A549 (cell line): ENCODE measurements around the gene SH2B3. TPM values are rescaled to one million over a fixed set of nuclear protein-coding genes. Genes with fewer than 3 reads are reported as not detected.
A peak's percentile ranks its signal among the peaks of the same experiment; 100 is the strongest.

ENCODE experiments used
- ATAC-seq, 2 experiments: fragments of 200-7000 bp in 1 of 2; fragments of >200 bp in 1 of 2; cut with Nextera tagmentation in 1 of 2; cut with Tn5 transposase in 1 of 2; 3 replicates each; pipeline versions ENCODE4 v1.8.0 to v1.9.1; 2018 to 2020; ENCODE audit warnings: mild to moderate bottlenecking in 1 of 2, moderate library complexity in 1 of 2
- CTCF ChIA-PET: fragments of 300-600 bp; sonication (Branson Sonifier 250); formaldehyde crosslinking; extraction: SDS; loops from one replicate; lab custom pipeline; 2021; ENCODE audit warnings: antibody characterized with exemption, inconsistent platforms; lab: Yijun Ruan, JAX
- POLR2A ChIA-PET: fragments of 350-600 bp; formaldehyde crosslinking; extraction: SDS; loops from one replicate; lab custom pipeline; 2021; ENCODE audit warnings: antibody characterized with exemption, inconsistent platforms; lab: Yijun Ruan, JAX
- DNase-seq, 2 experiments: peaks; one replicate each; pipeline versions ENCODE4 v3.0.0 to v3.0.0-alpha.2; 2011 to 2016; ENCODE audit warnings: low read depth in 1 of 2, low spot score in 1 of 2
- FAIRE-seq: peaks from 2 replicates; lab custom pipeline; 2011; peaks lifted over from hg19 to GRCh38; lab: Jason Lieb, UNC
- H3K27ac ChIP-seq, 2 experiments: fragments of >200 bp; sonication (Bioruptor Twin); formaldehyde crosslinking; 3 replicates each; pipeline ENCODE4 v1.5.1; 2016 to 2017
- H3K4me1 ChIP-seq: fragments of >200 bp; sonication (Bioruptor Twin); formaldehyde crosslinking; 3 replicates; pipeline ENCODE4 v1.6.1; 2016
- H3K4me2 ChIP-seq: fragments of >200 bp; sonication (Bioruptor Twin); formaldehyde crosslinking; 3 replicates; pipeline ENCODE4 v1.6.1; 2016
- H3K4me3 ChIP-seq: fragments of >200 bp; sonication (Bioruptor Twin); formaldehyde crosslinking; 3 replicates; pipeline ENCODE4 v1.5.1; 2016
- H3K9me3 ChIP-seq: fragments of >200 bp; sonication (Bioruptor Twin); formaldehyde crosslinking; 3 replicates; pipeline ENCODE4 v1.6.1; 2016
- CEBPB ChIP-seq, 2 experiments: fragments of >200 bp in 1 of 2; sonication (Bioruptor Twin) in 1 of 2; formaldehyde crosslinking in 1 of 2; IDR thresholded peaks; 2 replicates each; pipeline ENCODE4 v1.6.1; 2012 to 2016
- CHD2 ChIP-seq: fragments of 150-350 bp; IDR thresholded peaks from 2 replicates; pipeline ENCODE4 v1.6.1; 2014; ENCODE audit warnings: low read length; ENCODE audit not compliant: partially characterized antibody
- CHD4 ChIP-seq: fragments of 200-600 bp; sonication (generic); IDR thresholded peaks from 2 replicates; pipeline ENCODE4 v1.6.1; 2016; ENCODE audit warnings: antibody characterized with exemption, mild to moderate bottlenecking, borderline replicate concordance
- EP300 ChIP-seq, 2 experiments: fragments of >200 bp; sonication (Bioruptor Twin); formaldehyde crosslinking; IDR thresholded peaks; 2 replicates in 1 of 2; 3 replicates in 1 of 2; pipeline ENCODE4 v1.6.1; 2016 to 2017
- FOSB ChIP-seq: fragments of 250-450 bp; sonication (Bioruptor Pico); IDR thresholded peaks from 2 replicates; pipeline ENCODE4 v1.5.0; 2020; ENCODE audit warnings: mild to moderate bottlenecking, moderate library complexity
- FOXS1 ChIP-seq: fragments of 250-450 bp; sonication (Bioruptor Pico); IDR thresholded peaks from 2 replicates; pipeline ENCODE4 v1.5.0; 2020; ENCODE audit warnings: mild to moderate bottlenecking, moderate library complexity
- HEYL ChIP-seq: fragments of 250-450 bp; sonication (Bioruptor Pico); IDR thresholded peaks from 2 replicates; pipeline ENCODE4 v1.8.0; 2021; ENCODE audit warnings: mild to moderate bottlenecking, moderate library complexity
- HOXA7 ChIP-seq: fragments of 250-450 bp; sonication (Bioruptor Pico); IDR thresholded peaks from 2 replicates; pipeline ENCODE4 v1.5.0; 2020; ENCODE audit warnings: mild to moderate bottlenecking, moderate library complexity
- HOXB5 ChIP-seq: fragments of 250-450 bp; sonication (Bioruptor Pico); IDR thresholded peaks from 2 replicates; pipeline ENCODE4 v1.5.0; 2020; ENCODE audit warnings: mild to moderate bottlenecking, moderate library complexity
- JUN ChIP-seq, 2 experiments: fragments of >200 bp; sonication (Bioruptor Twin); formaldehyde crosslinking; IDR thresholded peaks; 2 replicates in 1 of 2; 3 replicates in 1 of 2; pipeline ENCODE4 v1.6.1; 2016 to 2017
- MAFK ChIP-seq: fragments of 450-650 bp; IDR thresholded peaks from 2 replicates; pipeline ENCODE4 v1.6.1; 2014; ENCODE audit not compliant: partially characterized antibody
- MAZ ChIP-seq: fragments of 150-350 bp; IDR thresholded peaks from 2 replicates; pipeline ENCODE4 v1.6.1; 2014; ENCODE audit warnings: antibody characterized with exemption, low read depth, low read length, borderline replicate concordance
- NPAS2 ChIP-seq: fragments of 250-450 bp; sonication (Bioruptor Pico); IDR thresholded peaks from 2 replicates; pipeline ENCODE4 v1.8.0; 2022; ENCODE audit warnings: mild to moderate bottlenecking, moderate library complexity, borderline replicate concordance
- POLR2A ChIP-seq: IDR thresholded peaks from 2 replicates; pipeline ENCODE4 v1.6.1; 2012; ENCODE audit warnings: mild to moderate bottlenecking, low read length
- RARB ChIP-seq: fragments of 250-450 bp; sonication (Bioruptor Pico); IDR thresholded peaks from 2 replicates; pipeline ENCODE4 v1.8.0; 2021; ENCODE audit warnings: mild to moderate bottlenecking, moderate library complexity
- RCOR1 ChIP-seq: fragments of 150-350 bp; IDR thresholded peaks from 2 replicates; pipeline ENCODE4 v1.6.1; 2014; ENCODE audit warnings: antibody characterized with exemption, low read length, low read depth
- RNF2 ChIP-seq: fragments of 200-600 bp; sonication (generic); IDR thresholded peaks from 2 replicates; pipeline ENCODE4 v1.6.1; 2016; ENCODE audit warnings: low read depth, mild to moderate bottlenecking, antibody characterized with exemption, moderate library complexity, borderline replicate concordance
- SREBF2 ChIP-seq: fragments of 450-650 bp; IDR thresholded peaks from 2 replicates; pipeline ENCODE4 v1.6.1; 2014; ENCODE audit warnings: mild to moderate bottlenecking, moderate library complexity
- TFCP2L1 ChIP-seq: fragments of 250-450 bp; sonication (Bioruptor Pico); IDR thresholded peaks from 2 replicates; pipeline ENCODE4 v1.5.0; 2021; ENCODE audit warnings: mild to moderate bottlenecking
- ZFP36 ChIP-seq: fragments of 450-650 bp; IDR thresholded peaks from 2 replicates; pipeline ENCODE4 v1.6.1; 2014; ENCODE audit warnings: borderline replicate concordance; ENCODE audit not compliant: partially characterized antibody
- ZSCAN20 ChIP-seq: fragments of 250-450 bp; sonication (Bioruptor Pico); IDR thresholded peaks from 2 replicates; pipeline ENCODE4 v1.8.0; 2022; ENCODE audit warnings: mild to moderate bottlenecking, moderate library complexity
- WGBS: methylation state at CpG from one replicate; pipeline ENCODE4 v1.1.6; 2017; ENCODE audit errors: missing lambda C conversion rate; 5-methylcytosine and 5-hydroxymethylcytosine counted together
- polyA plus RNA-seq, 4 experiments: library from polyadenylated mRNA; depleted of rRNA in 3 of 4; stranded (reverse); fragments of >200 nt; fragmentation: RNase III in 1 of 4; extraction: RNeasy Plus Mini Kit Qiagen cat#74134 plus additional on column Dnase treatment in 1 of 4; gene quantifications; 2 replicates in 3 of 4; 3 replicates in 1 of 4; pipeline ENCODE4 v1.2.3, GENCODE V29; 2011 to 2017
- TF ChIP-seq, protein P1 (sequence below): fragments of 150-350 bp; IDR thresholded peaks from 2 replicates; pipeline ENCODE4 v1.6.1; 2014; ENCODE audit warnings: low read depth, mild to moderate bottlenecking, low read length
- TF ChIP-seq, protein P2 (sequence below): fragments of >200 bp; sonication (Bioruptor Twin); formaldehyde crosslinking; IDR thresholded peaks from 3 replicates; pipeline ENCODE4 v1.6.1; 2016
- TF ChIP-seq, protein P3 (sequence below): IDR thresholded peaks from 2 replicates; pipeline ENCODE4 v1.6.1; 2012

The SH2B3 gene
- polyA plus RNA-seq, 2 of the 4 experiments (the other 2 are of a cell fraction): 2.3 to 2.5 TPM

DNA sequence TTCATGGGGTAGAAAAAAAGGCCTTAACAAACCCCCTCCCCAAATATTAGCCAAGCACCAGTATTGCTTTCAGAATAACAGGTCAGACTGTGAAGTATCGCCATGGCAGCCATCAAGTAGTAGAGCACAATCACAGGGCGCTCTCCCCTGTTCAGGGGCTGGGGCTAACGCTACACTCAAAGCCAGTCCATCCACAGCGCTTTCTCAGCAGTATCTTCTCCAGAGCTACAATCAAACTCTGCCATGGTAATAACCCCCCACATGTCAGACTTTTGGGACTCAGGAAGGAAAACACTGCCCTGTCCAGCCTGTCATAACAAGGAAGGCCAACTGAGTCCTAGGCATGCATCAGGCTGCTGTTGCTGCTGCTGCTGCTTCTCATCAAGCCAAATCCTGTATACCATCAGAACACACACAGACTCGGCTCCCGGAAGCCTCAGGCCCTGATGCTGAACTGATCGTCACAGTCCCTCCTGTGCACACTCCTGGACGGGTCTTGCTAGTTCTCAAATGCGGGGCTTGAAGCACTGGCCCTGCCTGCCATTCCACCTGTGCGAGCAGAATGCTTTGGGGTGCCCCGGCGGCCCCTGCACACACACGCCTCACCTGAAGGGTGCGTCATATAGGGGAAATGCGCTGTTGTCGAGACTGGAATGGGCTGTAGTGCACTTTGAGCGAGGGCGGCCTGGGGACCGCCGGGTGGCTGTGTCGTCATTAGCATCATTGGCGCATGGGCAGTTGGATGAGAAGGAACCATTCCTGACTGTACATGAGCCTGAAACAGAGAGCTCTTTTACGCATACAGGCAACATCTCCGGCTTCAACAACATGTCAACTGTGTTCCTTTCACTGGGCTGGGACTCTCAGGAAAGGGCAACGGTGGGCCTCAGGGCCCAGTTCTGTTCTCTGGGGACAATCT is 47.6 kb downstream of the SH2B3 start:
- no peaks in the 10 kb centered on the region for H3K4me1 ChIP-seq
- H3K9me3 ChIP-seq: no peaks in the 10 kb centered on the region
- ATAC-seq (peak in 1 of 2 experiments; percentile 9; a peak in 3 of 6 replicates), FAIRE-seq (no peak)
- POLR2A ChIA-PET: no interaction called here
- CTCF ChIA-PET: interaction anchor here (1.1 to 11.8 kb wide), 3 partner anchors 9 to 220 kb away, joined by 3 to 240 read pairs (median 9); no protein-coding TSS in a partner anchor
- TF ChIP-seq, protein P1, sequence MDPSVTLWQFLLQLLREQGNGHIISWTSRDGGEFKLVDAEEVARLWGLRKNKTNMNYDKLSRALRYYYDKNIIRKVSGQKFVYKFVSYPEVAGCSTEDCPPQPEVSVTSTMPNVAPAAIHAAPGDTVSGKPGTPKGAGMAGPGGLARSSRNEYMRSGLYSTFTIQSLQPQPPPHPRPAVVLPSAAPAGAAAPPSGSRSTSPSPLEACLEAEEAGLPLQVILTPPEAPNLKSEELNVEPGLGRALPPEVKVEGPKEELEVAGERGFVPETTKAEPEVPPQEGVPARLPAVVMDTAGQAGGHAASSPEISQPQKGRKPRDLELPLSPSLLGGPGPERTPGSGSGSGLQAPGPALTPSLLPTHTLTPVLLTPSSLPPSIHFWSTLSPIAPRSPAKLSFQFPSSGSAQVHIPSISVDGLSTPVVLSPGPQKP: no peak
- TF ChIP-seq EP300 (IDR thresholded peaks at IDR 0.05) (no peak), RCOR1 (no peak), CHD2 (no peak)
- TF ChIP-seq, all 56 proteins: peak for 0
- DNase-seq: no peak
- H3K4me2 ChIP-seq: no peak overlapping the region
- WGBS: 97% methylated on average over 21 of the region's 25 CpGs
- H3K4me3 ChIP-seq: no peak overlapping the region
- no peak overlapping the region for H3K27ac ChIP-seq

DNA sequence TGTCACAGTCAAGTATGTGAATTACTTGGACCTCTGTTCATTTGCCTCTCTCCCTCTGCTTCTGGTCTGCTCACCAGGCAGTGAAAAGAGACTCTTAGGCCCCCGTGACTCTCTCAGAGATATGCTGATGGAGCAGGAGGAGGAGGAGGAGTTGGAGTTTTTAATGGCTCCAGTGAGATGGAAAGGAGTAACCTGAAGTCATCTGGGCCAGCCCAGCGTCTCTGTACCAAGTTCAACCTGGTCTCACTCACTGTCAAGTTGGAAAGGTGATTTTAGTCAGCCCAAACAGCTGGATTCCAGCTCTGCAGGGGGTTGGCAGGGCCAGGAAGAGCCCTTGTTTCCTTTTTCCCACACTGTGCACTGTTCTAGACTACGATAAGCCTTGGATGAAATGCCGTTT is 48.6 kb downstream of the SH2B3 start:
- Histone ChIP-seq H3K9me3 (no peaks in the 10 kb centered on the region), H3K27ac (no peak overlapping the region), H3K4me2 (no peak overlapping the region), H3K4me3 (no peak overlapping the region), H3K4me1 (no peaks in the 10 kb centered on the region)
- TF ChIP-seq HOXB5 (CRISPR knock-in tag) (no peak), MAFK (no peak), RNF2 (no peak), SREBF2 (no peak)
- DNase-seq (no peak), FAIRE-seq (no peak), ATAC-seq (no peak)
- POLR2A ChIA-PET: no interaction called here
- WGBS: 87% methylated on average over 4 of the region's 4 CpGs
- CTCF ChIA-PET: interaction anchor here (0.9 to 11.8 kb wide), 5 partner anchors 9 to 219 kb away, joined by 3 to 240 read pairs (median 5); no protein-coding TSS in a partner anchor

DNA sequence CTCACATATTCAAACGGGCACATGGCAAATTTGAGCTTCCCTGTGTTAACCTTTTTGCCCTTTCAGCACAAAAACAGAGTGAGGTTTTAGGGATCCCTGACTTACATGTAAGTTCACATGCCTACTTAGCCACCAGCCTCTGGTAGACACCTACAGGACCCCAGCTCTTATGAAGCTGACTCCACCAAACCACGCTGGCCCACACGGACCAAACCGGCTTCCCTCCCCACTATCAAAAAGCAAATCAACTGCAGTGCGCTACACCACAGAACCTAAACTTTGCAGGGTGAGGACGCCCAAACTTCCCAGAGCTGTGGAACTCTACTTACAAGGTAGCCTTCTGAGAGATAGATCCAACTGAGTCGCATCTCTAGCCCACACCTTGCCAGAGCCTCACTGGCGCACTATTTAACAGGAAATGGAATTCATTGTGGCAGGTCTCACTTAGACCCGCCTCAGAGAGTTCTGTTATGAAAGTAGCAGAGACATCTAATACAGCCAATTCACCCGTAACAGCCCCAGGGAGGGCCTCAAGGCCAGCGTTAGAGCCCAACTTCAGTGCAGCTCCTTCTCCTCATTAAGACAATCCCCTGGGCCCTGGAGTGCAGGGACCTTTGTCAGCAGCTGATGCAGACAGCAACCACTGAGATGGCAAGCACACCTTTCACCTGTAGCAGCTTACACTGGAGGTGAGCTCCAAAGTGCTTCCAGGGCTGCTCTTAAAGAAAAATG is 49.2 kb downstream of the SH2B3 start:
- Histone ChIP-seq H3K27ac (no peak overlapping the region), H3K4me2 (no peak overlapping the region), H3K4me1 (no peaks in the 10 kb centered on the region), H3K4me3 (no peak overlapping the region), H3K9me3 (no peaks in the 10 kb centered on the region)
- ChIA-PET POLR2A (no interaction called here), CTCF (interaction anchor here (0.6 to 11.8 kb wide), 5 partner anchors 8 to 156 kb away, joined by 3 to 240 read pairs (median 5); no protein-coding TSS in a partner anchor)
- TF ChIP-seq MAFK: peak; percentile 40
- TF ChIP-seq CHD2: no peak
- TF ChIP-seq ZSCAN20 (CRISPR knock-in tag): no peak
- FAIRE-seq (no peak), DNase-seq (no peak), ATAC-seq (no peak)
- 91% methylated on average over 11 of the region's 11 CpGs for WGBS

DNA sequence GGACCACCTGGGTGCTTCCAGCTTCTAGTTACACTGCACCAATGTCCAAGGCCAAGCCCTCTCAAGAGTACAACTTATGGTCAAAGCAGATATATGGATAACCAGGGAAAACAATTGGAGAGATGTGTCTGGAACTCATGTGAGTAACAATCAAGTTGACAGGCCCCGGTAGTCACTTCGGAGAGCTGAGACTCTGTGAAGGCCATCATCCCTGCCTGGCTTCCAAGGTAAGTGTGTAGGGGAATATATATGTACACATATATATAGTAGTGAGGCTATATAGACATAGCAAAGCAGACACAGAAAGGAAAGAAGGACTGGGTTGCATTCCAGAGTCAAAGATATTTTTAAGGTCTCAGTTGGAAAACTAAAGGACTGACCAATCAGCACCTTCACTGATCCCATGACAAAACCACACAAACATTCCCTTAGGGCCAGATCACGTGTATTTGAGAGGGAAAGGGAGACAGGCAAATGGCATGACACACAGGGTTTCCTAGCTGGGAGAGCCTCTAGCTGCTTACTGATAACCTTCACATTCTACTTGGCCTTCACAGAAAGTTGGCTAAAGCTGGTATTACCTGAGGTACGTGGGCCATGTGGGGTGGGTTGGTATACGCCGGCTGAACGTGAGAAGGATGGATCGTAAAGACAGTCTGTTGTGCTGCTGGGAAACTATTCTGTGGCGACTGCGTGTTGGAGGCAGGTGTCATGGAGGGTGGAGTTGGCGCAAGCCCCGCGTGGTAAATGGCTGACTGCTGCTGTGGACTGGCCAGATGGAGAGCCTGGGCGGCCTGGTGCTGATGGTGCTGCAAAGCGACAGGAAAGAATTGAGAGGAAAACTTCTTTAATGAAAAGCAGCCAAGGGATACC is 50.0 kb downstream of the SH2B3 start:
- Histone ChIP-seq H3K4me2 (no peak overlapping the region), H3K4me1 (no peaks in the 10 kb centered on the region), H3K9me3 (no peaks in the 10 kb centered on the region), H3K27ac (no peak overlapping the region), H3K4me3 (no peak overlapping the region)
- FAIRE-seq (no peak), DNase-seq (no peak), ATAC-seq (no peak)
- 95% methylated on average over 15 of the region's 15 CpGs for WGBS
- POLR2A ChIA-PET: no interaction called here
- CTCF ChIA-PET: interaction anchor here (0.6 to 11.8 kb wide), 7 partner anchors 7 to 126 kb away, joined by 3 to 240 read pairs (median 5); no protein-coding TSS in a partner anchor
- no peak for TF ChIP-seq CHD4
- TF ChIP-seq, protein P2, sequence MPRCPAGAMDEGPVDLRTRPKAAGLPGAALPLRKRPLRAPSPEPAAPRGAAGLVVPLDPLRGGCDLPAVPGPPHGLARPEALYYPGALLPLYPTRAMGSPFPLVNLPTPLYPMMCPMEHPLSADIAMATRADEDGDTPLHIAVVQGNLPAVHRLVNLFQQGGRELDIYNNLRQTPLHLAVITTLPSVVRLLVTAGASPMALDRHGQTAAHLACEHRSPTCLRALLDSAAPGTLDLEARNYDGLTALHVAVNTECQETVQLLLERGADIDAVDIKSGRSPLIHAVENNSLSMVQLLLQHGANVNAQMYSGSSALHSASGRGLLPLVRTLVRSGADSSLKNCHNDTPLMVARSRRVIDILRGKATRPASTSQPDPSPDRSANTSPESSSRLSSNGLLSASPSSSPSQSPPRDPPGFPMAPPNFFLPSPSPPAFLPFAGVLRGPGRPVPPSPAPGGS: no peak
- TF ChIP-seq CEBPB (IDR thresholded peaks at IDR 0.05): no peak
- no peak for TF ChIP-seq FOXS1 (CRISPR knock-in tag)
- no peak for TF ChIP-seq POLR2A
- TF ChIP-seq, protein P3, sequence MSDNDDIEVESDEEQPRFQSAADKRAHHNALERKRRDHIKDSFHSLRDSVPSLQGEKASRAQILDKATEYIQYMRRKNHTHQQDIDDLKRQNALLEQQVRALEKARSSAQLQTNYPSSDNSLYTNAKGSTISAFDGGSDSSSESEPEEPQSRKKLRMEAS: no peak
- TF ChIP-seq HEYL (CRISPR knock-in tag): no peak
- TF ChIP-seq ZSCAN20 (CRISPR knock-in tag): no peak
- no peak for TF ChIP-seq JUN (IDR thresholded peaks at IDR 0.05)
- no peak for TF ChIP-seq RARB (CRISPR knock-in tag)
- TF ChIP-seq MAZ: no peak
- TF ChIP-seq RNF2: no peak
- no peak for TF ChIP-seq ZFP36
- no peak for TF ChIP-seq SREBF2
- no peak for TF ChIP-seq TFCP2L1 (CRISPR knock-in tag)
- TF ChIP-seq FOSB: no peak
- TF ChIP-seq HOXA7 (CRISPR knock-in tag): no peak
- TF ChIP-seq NPAS2: no peak
